HepG2 (cell line): ENCODE results near the gene GIMAP1.

Source experiments
- EP300 ChIP-seq, 3 experiments: sonication (generic) in 1 of 3; formaldehyde crosslinking in 1 of 3; IDR thresholded peaks; 2 replicates each; pipeline versions ENCODE4 v1.5.1 to v1.6.1; 2011 to 2020; ENCODE audit warnings: low read depth in 2 of 3, low read length in 2 of 3, borderline replicate concordance in 1 of 3, improper control_type of control experiment in 1 of 3, mild to moderate bottlenecking in 1 of 3, missing genetic modification reagents in 1 of 3, moderate library complexity in 1 of 3
- FOXA3 ChIP-seq: IDR thresholded peaks from 2 replicates; pipeline ENCODE4 v1.6.1; 2016; ENCODE audit warnings: missing genetic modification reagents, missing compliant biosample characterization
- FOXJ3 ChIP-seq: sonication (generic); formaldehyde crosslinking; IDR thresholded peaks from 2 replicates; pipeline ENCODE4 v1.4.0; 2020; ENCODE audit warnings: missing genetic modification reagents, mild to moderate bottlenecking, borderline replicate concordance
- KMT2A ChIP-seq: sonication (generic); formaldehyde crosslinking; IDR thresholded peaks from 2 replicates; pipeline ENCODE4 v1.4.0; 2020; ENCODE audit warnings: missing genetic modification reagents
- MLLT10 ChIP-seq: sonication (generic); formaldehyde crosslinking; IDR thresholded peaks from 2 replicates; pipeline ENCODE4 v1.4.0; 2020; ENCODE audit warnings: missing genetic modification reagents
- NPAS2 ChIP-seq: sonication (generic); formaldehyde crosslinking; IDR thresholded peaks from 2 replicates; pipeline ENCODE4 v1.8.0; 2022; ENCODE audit warnings: mild to moderate bottlenecking, missing genetic modification reagents, borderline replicate concordance
- SMAD1 ChIP-seq: sonication (generic); formaldehyde crosslinking; IDR thresholded peaks from 2 replicates; pipeline ENCODE4 v1.4.0; 2020; ENCODE audit warnings: missing genetic modification reagents, low read depth, mild to moderate bottlenecking, borderline replicate concordance
- SMAD3 ChIP-seq: sonication (generic); formaldehyde crosslinking; IDR thresholded peaks from 2 replicates; pipeline ENCODE4 v1.4.0; 2020; ENCODE audit warnings: missing genetic modification reagents
- SPEN ChIP-seq: sonication (generic); formaldehyde crosslinking; IDR thresholded peaks from 2 replicates; pipeline ENCODE4 v1.5.1; 2020; ENCODE audit warnings: low read depth, mild to moderate bottlenecking, missing genetic modification reagents
- ZNF274 ChIP-seq: sonication (generic); formaldehyde crosslinking; IDR thresholded peaks from 2 replicates; pipeline ENCODE4 v1.5.1; 2020; ENCODE audit warnings: mild to moderate bottlenecking, missing genetic modification reagents
- ZNF337 ChIP-seq: sonication (generic); formaldehyde crosslinking; IDR thresholded peaks from 2 replicates; pipeline ENCODE4 v1.5.1; 2020; ENCODE audit warnings: missing genetic modification reagents, low read depth, mild to moderate bottlenecking, borderline replicate concordance
- TF ChIP-seq, protein P1 (sequence below): sonication (generic); formaldehyde crosslinking; IDR thresholded peaks from 2 replicates; pipeline ENCODE4 v1.5.0; 2020; ENCODE audit warnings: mild to moderate bottlenecking, missing genetic modification reagents, moderate library complexity
- TF ChIP-seq, protein P2 (sequence below): sonication (generic); formaldehyde crosslinking; IDR thresholded peaks from 2 replicates; pipeline ENCODE4 v1.5.0; 2020; ENCODE audit warnings: mild to moderate bottlenecking, missing genetic modification reagents

DNA sequence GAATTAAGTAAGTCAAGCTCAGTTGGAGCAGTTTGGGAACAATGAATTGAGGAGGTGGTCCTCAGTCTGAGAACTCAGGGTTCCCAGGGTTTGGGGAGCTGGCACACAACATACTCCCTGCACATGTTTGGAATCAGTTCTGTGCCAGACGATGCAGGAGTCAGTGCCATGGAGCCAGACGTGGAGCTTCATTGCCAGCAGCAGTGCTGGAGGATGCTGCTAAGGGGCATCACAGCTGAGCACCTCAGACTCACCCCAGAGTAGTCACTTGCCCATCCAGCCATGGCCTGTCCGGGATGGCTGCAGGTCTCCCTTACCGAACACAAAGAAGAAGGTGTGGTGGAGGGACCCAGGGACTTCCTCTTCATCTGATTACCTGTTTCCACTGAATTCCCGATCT, 28.7 kb downstream of the GIMAP1 start:
- TF ChIP-seq, protein P1, sequence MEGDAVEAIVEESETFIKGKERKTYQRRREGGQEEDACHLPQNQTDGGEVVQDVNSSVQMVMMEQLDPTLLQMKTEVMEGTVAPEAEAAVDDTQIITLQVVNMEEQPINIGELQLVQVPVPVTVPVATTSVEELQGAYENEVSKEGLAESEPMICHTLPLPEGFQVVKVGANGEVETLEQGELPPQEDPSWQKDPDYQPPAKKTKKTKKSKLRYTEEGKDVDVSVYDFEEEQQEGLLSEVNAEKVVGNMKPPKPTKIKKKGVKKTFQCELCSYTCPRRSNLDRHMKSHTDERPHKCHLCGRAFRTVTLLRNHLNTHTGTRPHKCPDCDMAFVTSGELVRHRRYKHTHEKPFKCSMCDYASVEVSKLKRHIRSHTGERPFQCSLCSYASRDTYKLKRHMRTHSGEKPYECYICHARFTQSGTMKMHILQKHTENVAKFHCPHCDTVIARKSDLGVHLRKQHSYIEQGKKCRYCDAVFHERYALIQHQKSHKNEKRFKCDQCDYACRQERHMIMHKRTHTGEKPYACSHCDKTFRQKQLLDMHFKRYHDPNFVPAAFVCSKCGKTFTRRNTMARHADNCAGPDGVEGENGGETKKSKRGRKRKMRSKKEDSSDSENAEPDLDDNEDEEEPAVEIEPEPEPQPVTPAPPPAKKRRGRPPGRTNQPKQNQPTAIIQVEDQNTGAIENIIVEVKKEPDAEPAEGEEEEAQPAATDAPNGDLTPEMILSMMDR: no peak
- TF ChIP-seq NPAS2 (CRISPR knock-in tag) (no peak), MLLT10 (CRISPR knock-in tag) (no peak), SMAD1 (CRISPR knock-in tag) (no peak), ZNF274 (no peak), FOXA3 (no peak), SPEN (CRISPR knock-in tag) (no peak), SMAD3 (CRISPR knock-in tag) (no peak), EP300 (IDR thresholded peaks at IDR 0.05; ENCODE audit: low read depth in 2 of 2, low read length in 2 of 2) (no peak), EP300 (CRISPR knock-in tag; IDR thresholded peaks at IDR 0.05; ENCODE audit: borderline replicate concordance) (no peak), FOXJ3 (CRISPR knock-in tag) (no peak), KMT2A (no peak), ZNF337 (CRISPR knock-in tag) (no peak)
- TF ChIP-seq, protein P2, sequence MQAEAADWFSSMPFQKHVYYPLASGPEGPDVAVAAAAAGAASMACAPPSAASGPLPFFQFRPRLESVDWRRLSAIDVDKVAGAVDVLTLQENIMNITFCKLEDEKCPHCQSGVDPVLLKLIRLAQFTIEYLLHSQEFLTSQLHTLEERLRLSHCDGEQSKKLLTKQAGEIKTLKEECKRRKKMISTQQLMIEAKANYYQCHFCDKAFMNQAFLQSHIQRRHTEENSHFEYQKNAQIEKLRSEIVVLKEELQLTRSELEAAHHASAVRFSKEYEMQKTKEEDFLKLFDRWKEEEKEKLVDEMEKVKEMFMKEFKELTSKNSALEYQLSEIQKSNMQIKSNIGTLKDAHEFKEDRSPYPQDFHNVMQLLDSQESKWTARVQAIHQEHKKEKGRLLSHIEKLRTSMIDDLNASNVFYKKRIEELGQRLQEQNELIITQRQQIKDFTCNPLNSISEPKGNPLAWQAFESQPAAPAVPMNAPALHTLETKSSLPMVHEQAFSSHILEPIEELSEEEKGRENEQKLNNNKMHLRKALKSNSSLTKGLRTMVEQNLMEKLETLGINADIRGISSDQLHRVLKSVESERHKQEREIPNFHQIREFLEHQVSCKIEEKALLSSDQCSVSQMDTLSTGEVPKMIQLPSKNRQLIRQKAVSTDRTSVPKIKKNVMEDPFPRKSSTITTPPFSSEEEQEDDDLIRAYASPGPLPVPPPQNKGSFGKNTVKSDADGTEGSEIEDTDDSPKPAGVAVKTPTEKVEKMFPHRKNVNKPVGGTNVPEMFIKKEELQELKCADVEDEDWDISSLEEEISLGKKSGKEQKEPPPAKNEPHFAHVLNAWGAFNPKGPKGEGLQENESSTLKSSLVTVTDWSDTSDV (CRISPR knock-in tag): no peak
